Measurements from ENCODE around the gene NPPB. TPM values are rescaled to one million over a fixed set of nuclear protein-coding genes. Genes with fewer than 3 reads are reported as not detected.

NPPB gene
- total RNA-seq, 2 experiments from 2014 or later, result not detected

- no peak for DNase-seq
- H3K27ac Mint-ChIP-seq, result no peak overlapping the region
- H3K27me3 Mint-ChIP-seq, result peaks cover 15% of the 10 kb centered on the region
- H3K4me3 Mint-ChIP-seq, result no peak overlapping the region
- H3K9me3 Mint-ChIP-seq, result no peaks in the 10 kb centered on the region
- H3K4me1 Mint-ChIP-seq, result peaks cover 2% of the 10 kb centered on the region
- H3K36me3 Mint-ChIP-seq, result no peaks in the 10 kb centered on the region
These were observed 15.9 kb upstream of the NPPB start for GRCh38 chr1:11874624-11875023.

GRCh38 chr1:11874258-11874562, 15.5 kb upstream of the NPPB start:
- Mint-ChIP-seq H3K27ac (no peak overlapping the region), H3K9me3 (no peaks in the 10 kb centered on the region), H3K36me3 (no peaks in the 10 kb centered on the region), H3K27me3 (peaks cover 15% of the 10 kb centered on the region), H3K4me3 (no peak overlapping the region), H3K4me1 (peaks cover 2% of the 10 kb centered on the region)
- no peak for DNase-seq

- no peaks in the 10 kb centered on the region for H3K9me3 Mint-ChIP-seq
- no peaks in the 10 kb centered on the region for H3K36me3 Mint-ChIP-seq
- H3K4me1 Mint-ChIP-seq, result peaks cover 2% of the 10 kb centered on the region
- peaks cover 15% of the 10 kb centered on the region for H3K27me3 Mint-ChIP-seq
- no peak overlapping the region for H3K4me3 Mint-ChIP-seq
- DNase-seq, result no peak
- H3K27ac Mint-ChIP-seq, result no peak overlapping the region
These were observed 14.9 kb upstream of the NPPB start for GRCh38 chr1:11873395-11874257.

GRCh38 chr1:11872545-11872944, 13.8 kb upstream of the NPPB start:
- peaks cover 2% of the 10 kb centered on the region for H3K4me1 Mint-ChIP-seq
- no peaks in the 10 kb centered on the region for H3K9me3 Mint-ChIP-seq
- H3K27me3 Mint-ChIP-seq, result peaks cover 15% of the 10 kb centered on the region
- no peak for DNase-seq
- no peaks in the 10 kb centered on the region for H3K36me3 Mint-ChIP-seq
- no peak overlapping the region for H3K27ac Mint-ChIP-seq
- H3K4me3 Mint-ChIP-seq, result no peak overlapping the region

- DNase-seq, result no peak
- no peaks in the 10 kb centered on the region for H3K9me3 Mint-ChIP-seq
- H3K27me3 Mint-ChIP-seq, result peaks cover 14% of the 10 kb centered on the region
- H3K4me3 Mint-ChIP-seq, result no peak overlapping the region
- H3K27ac Mint-ChIP-seq, result no peak overlapping the region
- no peaks in the 10 kb centered on the region for H3K36me3 Mint-ChIP-seq
- peaks cover 2% of the 10 kb centered on the region for H3K4me1 Mint-ChIP-seq
These were observed 11.0 kb upstream of the NPPB start for GRCh38 chr1:11869650-11870207.

GRCh38 chr1:11869104-11869503, 10.4 kb upstream of the NPPB start:
- peaks cover 18% of the 10 kb centered on the region for H3K27me3 Mint-ChIP-seq
- no peaks in the 10 kb centered on the region for H3K9me3 Mint-ChIP-seq
- H3K4me3 Mint-ChIP-seq, result no peak overlapping the region
- DNase-seq, result no peak
- H3K36me3 Mint-ChIP-seq, result no peaks in the 10 kb centered on the region
- H3K27ac Mint-ChIP-seq, result no peak overlapping the region
- peaks cover 2% of the 10 kb centered on the region for H3K4me1 Mint-ChIP-seq

- DNase-seq, result no peak
- H3K36me3 Mint-ChIP-seq, result no peaks in the 10 kb centered on the region
- no peak overlapping the region for H3K27ac Mint-ChIP-seq
- H3K4me3 Mint-ChIP-seq, result no peak overlapping the region
- H3K9me3 Mint-ChIP-seq, result no peaks in the 10 kb centered on the region
- H3K4me1 Mint-ChIP-seq, result peaks cover 1% of the 10 kb centered on the region
- H3K27me3 Mint-ChIP-seq, result peaks cover 21% of the 10 kb centered on the region
These were observed 9.7 kb upstream of the NPPB start for GRCh38 chr1:11868331-11868980.

- Mint-ChIP-seq H3K27ac (no peak overlapping the region), H3K9me3 (no peaks in the 10 kb centered on the region), H3K27me3 (peaks cover 58% of the 10 kb centered on the region), H3K4me1 (peaks cover under 1% of the 10 kb centered on the region), H3K4me3 (no peak overlapping the region), H3K36me3 (no peaks in the 10 kb centered on the region)
- DNase-seq, result no peak
These were observed 4.1 kb upstream of the NPPB start for GRCh38 chr1:11862890-11863289.

GRCh38 chr1:11860587-11860986, 1.8 kb upstream of the NPPB start:
- Mint-ChIP-seq H3K9me3 (no peaks in the 10 kb centered on the region), H3K4me1 (peaks cover 12% of the 10 kb centered on the region), H3K36me3 (no peaks in the 10 kb centered on the region), H3K4me3 (no peak overlapping the region), H3K27me3 (peaks cover 79% of the 10 kb centered on the region), H3K27ac (no peak overlapping the region)
- no peak for DNase-seq

- Mint-ChIP-seq H3K27me3 (peaks cover 83% of the 10 kb centered on the region), H3K36me3 (no peaks in the 10 kb centered on the region), H3K4me3 (no peak overlapping the region), H3K9me3 (no peaks in the 10 kb centered on the region), H3K27ac (no peak overlapping the region), H3K4me1 (peaks cover 12% of the 10 kb centered on the region)
- DNase-seq, result no peak
These were observed 1.3 kb upstream of the NPPB start for GRCh38 chr1:11860083-11860482.

- H3K27ac Mint-ChIP-seq, result no peak overlapping the region
- DNase-seq, result peak; percentile 77
- no peaks in the 10 kb centered on the region for H3K36me3 Mint-ChIP-seq
- H3K4me1 Mint-ChIP-seq, result peaks cover 12% of the 10 kb centered on the region
- no peak overlapping the region for H3K4me3 Mint-ChIP-seq
- peaks cover 84% of the 10 kb centered on the region for H3K27me3 Mint-ChIP-seq
- H3K9me3 Mint-ChIP-seq, result no peaks in the 10 kb centered on the region
These were observed 475 bp upstream of the NPPB start for GRCh38 chr1:11858968-11859871.

GRCh38 chr1:11858158-11858557, 587 bp downstream of the NPPB start:
- Mint-ChIP-seq H3K36me3 (no peaks in the 10 kb centered on the region), H3K4me3 (no peak overlapping the region), H3K27me3 (peaks cover 83% of the 10 kb centered on the region), H3K4me1 (peaks cover 12% of the 10 kb centered on the region), H3K9me3 (no peaks in the 10 kb centered on the region), H3K27ac (no peak overlapping the region)
- DNase-seq, result no peak

- H3K27ac Mint-ChIP-seq, result no peak overlapping the region
- no peak overlapping the region for H3K4me3 Mint-ChIP-seq
- H3K4me1 Mint-ChIP-seq, result peaks cover 12% of the 10 kb centered on the region
- H3K9me3 Mint-ChIP-seq, result no peaks in the 10 kb centered on the region
- no peaks in the 10 kb centered on the region for H3K36me3 Mint-ChIP-seq
- H3K27me3 Mint-ChIP-seq, result peaks cover 78% of the 10 kb centered on the region
- no peak for DNase-seq
These were observed 1.4 kb downstream of the NPPB start for GRCh38 chr1:11857164-11857851.

- no peak for DNase-seq
- Mint-ChIP-seq H3K36me3 (no peaks in the 10 kb centered on the region), H3K27me3 (peaks cover 74% of the 10 kb centered on the region), H3K4me3 (no peak overlapping the region), H3K27ac (no peak overlapping the region), H3K9me3 (no peaks in the 10 kb centered on the region), H3K4me1 (peaks cover 12% of the 10 kb centered on the region)
These were observed 2.0 kb downstream of the NPPB start for GRCh38 chr1:11856698-11857097.
